GM12878 (cell line): ENCODE data around the gene TNIP2. TPM values are rescaled to one million over a fixed set of nuclear protein-coding genes. Genes with fewer than 3 reads are reported as not detected.

Source experiments
- ATAC-seq: fragments of 200-7000 bp; cut with Tn5 transposase; 3 replicates; pipeline ENCODE4 v1.9.1; 2020; ENCODE audit warnings: mild to moderate bottlenecking, moderate library complexity
- BruUV-seq: library from RNA; stranded (reverse); fragments of 400-500 nt; replicated peaks from 2 replicates; lab custom pipeline; 2021; lab: Mats Ljungman, UMichigan
- CTCF ChIA-PET: fragments of 300-600 bp; sonication (Branson Sonifier 250); formaldehyde crosslinking; extraction: SDS; loops from one replicate; lab custom pipeline; 2021; ENCODE audit warnings: inconsistent platforms; lab: Yijun Ruan, JAX
- POLR2A ChIA-PET: fragments of 350-600 bp; formaldehyde crosslinking; extraction: SDS; loops from one replicate; lab custom pipeline; 2021; ENCODE audit warnings: inconsistent platforms; lab: Charles Lee
- RAD21 ChIA-PET: fragments of 300-600 bp; sonication (Branson Sonifier 250); formaldehyde crosslinking; loops from one replicate; lab custom pipeline; 2023; ENCODE audit warnings: antibody characterized with exemption; ENCODE audit not compliant: unreplicated experiment; lab: Charles Lee
- SMC1A ChIA-PET: fragments of 300-600 bp; sonication (Branson Sonifier 250); formaldehyde crosslinking; loops from one replicate; lab custom pipeline; 2023; ENCODE audit not compliant: unreplicated experiment, uncharacterized antibody; lab: Charles Lee
- DNase-seq: peaks from one replicate; pipeline ENCODE4 v3.0.0-alpha.2; 2011; ENCODE audit warnings: low read depth, low spot score
- FAIRE-seq: peaks from 3 replicates; lab custom pipeline; 2011; peaks lifted over from hg19 to GRCh38; lab: Jason Lieb, UNC
- H2AFZ ChIP-seq: 2 replicates; pipeline ENCODE4 v1.6.0; 2011; ENCODE audit warnings: low read depth, low read length, control low read depth; ENCODE audit not compliant: control insufficient read depth
- H3K27ac ChIP-seq: 2 replicates; pipeline ENCODE4 v1.5.1; 2011; ENCODE audit warnings: control low read depth; ENCODE audit not compliant: control insufficient read depth, insufficient read depth
- H3K27me3 ChIP-seq, 2 experiments: replicated peaks in 1 of 2; 2 replicates each; pipeline versions ENCODE4 v1.6.0 to v1.6.1; 2011; ENCODE audit warnings: low read length in 1 of 2; ENCODE audit not compliant: control insufficient read depth in 2 of 2, insufficient read depth in 2 of 2
- H3K36me3 ChIP-seq, 2 experiments: 2 replicates each; pipeline ENCODE4 v1.5.1; 2011; ENCODE audit warnings: low read length in 1 of 2; ENCODE audit not compliant: control insufficient read depth in 2 of 2, insufficient read depth in 2 of 2
- H3K4me1 ChIP-seq: 2 replicates; pipeline ENCODE4 v1.6.1; 2011; ENCODE audit warnings: mild to moderate bottlenecking, low read length, moderate library complexity, mixed read lengths; ENCODE audit not compliant: control insufficient read depth, insufficient read depth
- H3K4me2 ChIP-seq: 2 replicates; pipeline ENCODE4 v1.6.0; 2011; ENCODE audit warnings: control low read depth; ENCODE audit not compliant: control insufficient read depth, insufficient read depth
- H3K4me3 ChIP-seq: fragments of 200-600 bp; sonication (generic); 2 replicates; pipeline ENCODE4 v1.5.1; 2016
- H3K79me2 ChIP-seq: 2 replicates; pipeline ENCODE4 v1.6.0; 2011; ENCODE audit warnings: low read length; ENCODE audit not compliant: control insufficient read depth, insufficient read depth
- H3K9ac ChIP-seq: 2 replicates; pipeline ENCODE4 v1.8.0; 2011; ENCODE audit warnings: low read length, control low read depth, mixed read lengths; ENCODE audit not compliant: control insufficient read depth, insufficient read depth
- H3K9me3 ChIP-seq: replicated peaks from 3 replicates; pipeline ENCODE4 v1.5.1; 2011; ENCODE audit warnings: mild to moderate bottlenecking, low read length; ENCODE audit not compliant: control insufficient read depth, insufficient read depth
- H4K20me1 ChIP-seq: 2 replicates; pipeline ENCODE4 v1.6.0; 2011; ENCODE audit not compliant: control insufficient read depth, insufficient read depth
- CEBPB ChIP-seq, 2 experiments: fragments of 150-350 bp in 1 of 2; IDR thresholded peaks; 2 replicates each; pipeline ENCODE4 v1.6.1; 2012 to 2014; ENCODE audit warnings: low read depth in 2 of 2, low read length in 2 of 2, borderline replicate concordance in 1 of 2, inconsistent platforms in 1 of 2
- CHD2 ChIP-seq: IDR thresholded peaks from 2 replicates; pipeline ENCODE4 v1.6.1; 2011; ENCODE audit warnings: low read depth, low read length, improper control_type of control experiment, borderline replicate concordance
- CREM ChIP-seq: IDR thresholded peaks from 2 replicates; pipeline ENCODE4 v1.6.1; 2014; ENCODE audit warnings: antibody characterized with exemption, low read depth
- HDGF ChIP-seq: fragments of 450-650 bp; IDR thresholded peaks from 2 replicates; pipeline ENCODE4 v1.6.1; 2016; ENCODE audit warnings: antibody characterized with exemption
- POLR2AphosphoS5 ChIP-seq: IDR thresholded peaks from 2 replicates; pipeline ENCODE4 v1.6.1; 2011; ENCODE audit warnings: mild to moderate bottlenecking, low read length, inconsistent platforms
- WRNIP1 ChIP-seq: IDR thresholded peaks from 2 replicates; pipeline ENCODE4 v1.6.1; 2011; ENCODE audit warnings: low read depth, low read length, improper control_type of control experiment, borderline replicate concordance
- WGBS: methylation state at CpG from one replicate; pipeline ENCODE4 v1.1.6; 2016; ENCODE audit warnings: low lambda C conversion rate; ENCODE audit not compliant: insufficient replicate concordance, insufficient coverage; ENCODE audit errors: missing lambda C conversion rate; 5-methylcytosine and 5-hydroxymethylcytosine counted together
- in situ Hi-C: fragments of 300-500 bp; cut with MboI; formaldehyde crosslinking; loops from 9 replicates; pipeline ENCODE4 v1.14.3; 2018; ENCODE audit warnings: mixed read lengths
- intact Hi-C: fragments of 100-400 bp; cut with micrococcal nuclease; formaldehyde crosslinking; loops from one replicate; pipeline ENCODE4 v1.14.2; 2022; ENCODE audit not compliant: unreplicated experiment
- polyA plus RNA-seq, 11 experiments: library from polyadenylated mRNA; depleted of rRNA in 4 of 11; unstranded in 6 of 11; stranded (reverse) in 5 of 11; fragments of >200 nt; fragmentation: Nextera tagmentation in 4 of 11; fragmentation: Illumina TruSeq in 1 of 11; extraction: Ambion mirVana in 4 of 11; extraction: Trizol in 1 of 11; gene quantifications; 1 replicate in 1 of 11; 2 replicates in 10 of 11; pipeline versions ENCODE4 v1.2.1 to v1.2.3, GENCODE V29; 2011 to 2016; ENCODE audit warnings: inconsistent platforms in 2 of 11, missing spikeins in 2 of 11, low read depth in 1 of 11
- total RNA-seq, 4 experiments: library from RNA; depleted of rRNA in 3 of 4; stranded (reverse); fragments of >200 nt in 3 of 4; fragmentation: Illumina TruSeq in 1 of 4; extraction: Trizol in 1 of 4; gene quantifications; 2 replicates each; pipeline versions ENCODE4 v1.2.1 to v1.2.3, GENCODE V29; 2013 to 2021
- TF ChIP-seq, protein P1 (sequence below), 3 experiments: IDR thresholded peaks in 2 of 3; conservative IDR thresholded peaks in 1 of 3; 2 replicates each; pipeline ENCODE4 v1.5.1; 2011; ENCODE audit warnings: low read depth in 3 of 3, low read length in 3 of 3, mild to moderate bottlenecking in 3 of 3, control low read depth in 2 of 3, moderate library complexity in 2 of 3, inconsistent platforms in 1 of 3, mixed read lengths in 1 of 3; ENCODE audit not compliant: control insufficient read depth in 2 of 3, insufficient read depth in 1 of 3; ENCODE audit errors: extremely low read depth in 1 of 3

Gene TNIP2
- total and polyA plus RNA-seq, 10 of the 15 experiments (the other 5 are each of a cell fraction or from before 2014, with no cell fraction given): 1.4 to 64.9 (median 45.5) TPM

DNA sequence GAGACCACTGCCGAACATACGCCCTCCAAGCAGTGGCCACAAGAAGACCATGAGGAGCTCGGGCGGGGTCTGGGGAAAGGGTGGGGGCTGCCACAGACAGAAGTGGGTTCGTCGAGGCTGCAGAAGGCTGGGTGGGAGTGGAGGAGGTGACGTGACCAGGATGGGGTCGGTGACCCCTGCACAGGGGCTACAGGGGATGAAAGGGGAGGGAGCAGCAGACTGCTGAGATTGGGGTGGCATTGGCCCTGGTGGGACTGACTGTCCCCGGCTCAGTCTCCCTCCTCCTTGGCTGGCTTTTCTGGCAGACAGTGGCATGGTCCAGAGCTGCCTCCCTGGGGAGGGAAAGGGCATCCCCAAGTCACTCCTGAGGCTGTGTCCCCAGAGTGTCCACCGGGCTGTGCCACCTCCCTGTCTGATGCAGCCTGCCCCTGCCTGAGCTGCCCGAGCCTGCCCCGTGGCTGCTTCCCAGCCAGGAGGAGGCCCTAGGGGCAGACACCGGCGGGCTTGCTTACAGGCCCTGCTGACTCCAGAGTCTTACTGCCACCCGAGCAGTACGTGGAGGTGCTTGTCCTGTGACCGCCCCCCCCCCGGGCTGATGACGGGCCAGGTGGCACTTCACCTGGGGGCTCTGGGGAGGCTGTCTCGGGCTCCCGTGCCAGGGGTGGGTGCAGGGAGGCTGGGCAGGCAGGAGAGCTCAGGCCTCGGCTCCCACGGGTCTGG, 44.0 kb upstream of the TNIP2 start:
- H3K36me3 ChIP-seq: no peaks in the 10 kb centered on the region; a peak in 2 of 4 replicates
- H3K9me3 ChIP-seq: no peaks in the 10 kb centered on the region
- no peaks in the 10 kb centered on the region for H4K20me1 ChIP-seq
- no TSS peak for BruUV-seq
- H3K27me3 ChIP-seq: no peaks in the 10 kb centered on the region
- H3K4me2 ChIP-seq: peak overlapping the region; percentile 60
- 30% methylated on average over 22 of the region's 23 CpGs for WGBS
- H3K4me3 ChIP-seq: peak overlapping the region; percentile 77
- H3K4me1 ChIP-seq: peaks cover 54% of the 10 kb centered on the region
- in situ Hi-C loops: no loop called here
- RAD21 ChIA-PET: interaction anchor here (0.9 to 5.4 kb wide), 6 partner anchors 13 to 154 kb away, joined by 3 to 43 read pairs (median 5); no protein-coding TSS in a partner anchor
- POLR2A ChIA-PET: interaction anchor here (0.6 to 6.7 kb wide), 8 partner anchors 8 to 136 kb away, joined by 3 to 57 read pairs (median 4); partner anchors contain the start of gene SH3BP2
- peak; percentile 31 for FAIRE-seq
- H3K9ac ChIP-seq: peak overlapping the region; percentile 53
- no peak overlapping the region for H2AFZ ChIP-seq
- H3K79me2 ChIP-seq: peaks cover 40% of the 10 kb centered on the region
- TF ChIP-seq WRNIP1: 0 out of 2 replicates have a peak, but pooled peaks have one; percentile 60
- TF ChIP-seq HDGF: 0 out of 2 replicates have a peak, but pooled peaks have one; percentile 15
- TF ChIP-seq POLR2AphosphoS5: no peak
- TF ChIP-seq CREM: no peak
- TF ChIP-seq, protein P1, sequence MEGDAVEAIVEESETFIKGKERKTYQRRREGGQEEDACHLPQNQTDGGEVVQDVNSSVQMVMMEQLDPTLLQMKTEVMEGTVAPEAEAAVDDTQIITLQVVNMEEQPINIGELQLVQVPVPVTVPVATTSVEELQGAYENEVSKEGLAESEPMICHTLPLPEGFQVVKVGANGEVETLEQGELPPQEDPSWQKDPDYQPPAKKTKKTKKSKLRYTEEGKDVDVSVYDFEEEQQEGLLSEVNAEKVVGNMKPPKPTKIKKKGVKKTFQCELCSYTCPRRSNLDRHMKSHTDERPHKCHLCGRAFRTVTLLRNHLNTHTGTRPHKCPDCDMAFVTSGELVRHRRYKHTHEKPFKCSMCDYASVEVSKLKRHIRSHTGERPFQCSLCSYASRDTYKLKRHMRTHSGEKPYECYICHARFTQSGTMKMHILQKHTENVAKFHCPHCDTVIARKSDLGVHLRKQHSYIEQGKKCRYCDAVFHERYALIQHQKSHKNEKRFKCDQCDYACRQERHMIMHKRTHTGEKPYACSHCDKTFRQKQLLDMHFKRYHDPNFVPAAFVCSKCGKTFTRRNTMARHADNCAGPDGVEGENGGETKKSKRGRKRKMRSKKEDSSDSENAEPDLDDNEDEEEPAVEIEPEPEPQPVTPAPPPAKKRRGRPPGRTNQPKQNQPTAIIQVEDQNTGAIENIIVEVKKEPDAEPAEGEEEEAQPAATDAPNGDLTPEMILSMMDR (IDR thresholded peaks at IDR 0.05 in 2 of 3, conservative IDR thresholded peaks at IDR 0.05 in 1 of 3; ENCODE audit: control insufficient read depth in 2 of 3, extremely low read depth in 1 of 3, insufficient read depth in 1 of 3, low read depth in 3 of 3, low read length in 3 of 3): peak in 1 of 3 experiments; percentile 14; a peak in 1 of 6 replicates
- no peak for TF ChIP-seq CEBPB (IDR thresholded peaks at IDR 0.05; ENCODE audit: borderline replicate concordance in 1 of 2, low read depth in 2 of 2, low read length in 2 of 2)
- 0 out of 2 replicates have a peak, but pooled peaks have one; percentile 23 for TF ChIP-seq CHD2
- DNase-seq: no peak
- intact Hi-C loops: no loop called here
- ATAC-seq: peak; percentile 6
- SMC1A ChIA-PET: interaction anchor here (0.7 to 6.2 kb wide), 11 partner anchors 10 to 136 kb away, joined by 3 to 49 read pairs (median 4); no protein-coding TSS in a partner anchor
- H3K27ac ChIP-seq: peak overlapping the region; percentile 82
- CTCF ChIA-PET: interaction anchor here (0.6 to 4.5 kb wide), 6 partner anchors 13 to 127 kb away, joined by 3 to 17 read pairs (median 4); no protein-coding TSS in a partner anchor
